Smooth muscle cell (in vitro differentiated cells): ENCODE results near the gene TMEM63B. TPM values are rescaled to one million over a fixed set of nuclear protein-coding genes. Genes with fewer than 3 reads are reported as not detected.
"Not testable (repeated sequence)": the region's sequence is repeated elsewhere in the genome, so short reads cannot be mapped to it uniquely, and the experiment has no call there.

Experiments
- DNase-seq: peaks from one replicate; lab custom pipeline; 2025; ENCODE audit not compliant: unreplicated experiment; lab: John Stamatoyannopoulos, UW
- H2AFZ ChIP-seq: fragments of 200-600 bp; sonication (generic); 2 replicates; pipeline ENCODE4 v1.6.0; 2016; ENCODE audit warnings: antibody characterized with exemption, low read depth, mild to moderate bottlenecking
- H3F3A ChIP-seq: fragments of 200-600 bp; sonication (generic); 2 replicates; pipeline ENCODE4 v1.6.0; 2017; ENCODE audit warnings: antibody characterized with exemption, low read depth
- H3K27ac ChIP-seq: fragments of 200-600 bp; sonication (generic); 2 replicates; pipeline ENCODE4 v1.5.1; 2016; ENCODE audit warnings: low read depth, mild to moderate bottlenecking
- H3K27me3 ChIP-seq: fragments of 200-600 bp; sonication (generic); 2 replicates; pipeline ENCODE4 v1.6.1; 2016; ENCODE audit warnings: low read depth, mild to moderate bottlenecking
- H3K36me3 ChIP-seq: fragments of 200-600 bp; sonication (generic); 2 replicates; pipeline ENCODE4 v1.5.1; 2016; ENCODE audit warnings: low read depth
- H3K4me1 ChIP-seq: fragments of 200-600 bp; sonication (generic); 2 replicates; pipeline ENCODE4 v1.5.1; 2016; ENCODE audit warnings: low read depth
- H3K4me2 ChIP-seq: fragments of 200-600 bp; sonication (generic); 2 replicates; pipeline ENCODE4 v1.6.0; 2016; ENCODE audit warnings: mild to moderate bottlenecking
- H3K4me3 ChIP-seq: fragments of 200-600 bp; sonication (generic); 2 replicates; pipeline ENCODE4 v1.5.1; 2016; ENCODE audit warnings: mild to moderate bottlenecking
- H3K79me2 ChIP-seq: fragments of 200-600 bp; sonication (generic); 2 replicates; pipeline ENCODE4 v1.6.0; 2016; ENCODE audit warnings: low read depth, mild to moderate bottlenecking
- H3K9ac ChIP-seq: fragments of 200-600 bp; sonication (generic); 2 replicates; pipeline ENCODE4 v1.6.0; 2016; ENCODE audit warnings: low read depth
- H3K9me3 ChIP-seq: fragments of 200-600 bp; sonication (generic); replicated peaks from 2 replicates; pipeline ENCODE4 v1.5.1; 2016; ENCODE audit warnings: low read depth
- H4K20me1 ChIP-seq: fragments of 200-600 bp; sonication (generic); 2 replicates; pipeline ENCODE4 v1.6.0; 2016; ENCODE audit warnings: low read depth
- CTCF ChIP-seq: fragments of 200-600 bp; sonication (generic); IDR thresholded peaks from 2 replicates; pipeline ENCODE4 v1.5.1; 2017; ENCODE audit warnings: borderline replicate concordance, mild to moderate bottlenecking, antibody characterized with exemption; ENCODE audit not compliant: insufficient read depth, poor library complexity, severe bottlenecking
- WGBS: methylation state at CpG from one replicate; pipeline ENCODE4 v1.1.7; 2016; ENCODE audit warnings: low lambda C conversion rate; 5-methylcytosine and 5-hydroxymethylcytosine counted together
- polyA plus RNA-seq: library from polyadenylated mRNA; unstranded; fragments of >200 nt; fragmentation: Nextera tagmentation; extraction: Ambion mirVana; gene quantifications from 2 replicates; pipeline ENCODE4 v1.2.1, GENCODE V29; 2016
- total RNA-seq: library from RNA; depleted of rRNA; stranded (reverse); fragments of >200 nt; gene quantifications from 2 replicates; pipeline ENCODE4 v1.2.3, GENCODE V29; 2014

The TMEM63B gene
- total and polyA plus RNA-seq, 2 experiments from 2014 or later, result 10.8 to 21.2 TPM

DNA sequence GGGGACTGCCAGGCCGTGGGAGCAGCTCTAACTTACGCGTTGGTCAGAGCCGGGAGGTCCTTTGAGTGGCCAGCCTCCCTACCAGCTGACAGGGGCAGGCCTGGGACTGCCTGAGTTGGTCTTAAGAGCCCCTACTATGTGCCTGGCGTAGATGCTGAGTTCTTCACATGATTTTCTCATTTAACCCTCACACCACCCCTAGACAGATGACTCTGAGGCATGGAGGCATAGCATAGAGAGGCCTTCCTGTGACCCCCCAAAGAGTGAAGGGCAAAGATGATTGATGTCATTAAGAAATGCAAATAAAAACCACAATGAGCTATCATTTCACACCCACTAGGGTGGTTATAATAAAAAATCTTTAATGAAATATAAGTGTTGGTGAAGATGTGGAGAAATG is 36.9 kb upstream of the TMEM63B start:
- no peaks in the 10 kb centered on the region for H3F3A ChIP-seq
- WGBS, result 92% methylated on average over 5 of the region's 5 CpGs
- no peaks in the 10 kb centered on the region for H3K27me3 ChIP-seq
- H4K20me1 ChIP-seq, result peaks cover 12% of the 10 kb centered on the region
- no peaks in the 10 kb centered on the region for H3K36me3 ChIP-seq
- H3K27ac ChIP-seq, result no peak overlapping the region
- H3K9me3 ChIP-seq, result no peaks in the 10 kb centered on the region
- H3K4me1 ChIP-seq, result no peaks in the 10 kb centered on the region
- no peak for DNase-seq
- no peak overlapping the region for H3K9ac ChIP-seq
- H3K4me3 ChIP-seq, result no peak overlapping the region
- no peak overlapping the region for H2AFZ ChIP-seq
- no peak overlapping the region for H3K4me2 ChIP-seq
- no peak for TF ChIP-seq CTCF
- H3K79me2 ChIP-seq, result no peaks in the 10 kb centered on the region

DNA sequence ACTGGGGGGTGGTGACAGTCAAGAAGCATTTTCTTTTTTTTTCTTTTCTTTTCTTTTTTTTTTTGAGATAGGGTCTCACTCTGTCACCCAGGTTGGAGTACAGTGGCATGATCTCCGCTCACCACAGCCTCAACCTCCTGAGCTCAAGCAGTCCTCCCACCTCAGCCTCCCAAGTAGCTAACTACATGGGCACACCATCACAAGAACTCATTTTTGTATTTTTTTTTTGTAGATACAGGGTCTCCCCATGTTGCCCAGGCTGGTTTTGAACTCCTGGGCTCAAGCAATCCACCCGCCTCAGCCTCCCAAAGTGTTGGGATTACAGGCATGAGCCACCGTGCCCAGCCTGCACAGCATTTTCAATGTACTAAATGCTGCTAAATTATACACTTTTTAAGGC is 36.0 kb upstream of the TMEM63B start:
- H3K4me1 ChIP-seq, H3K4me2 ChIP-seq, H3K9me3 ChIP-seq, H3K79me2 ChIP-seq, H3K27ac ChIP-seq, DNase-seq, H3K36me3 ChIP-seq, H3F3A ChIP-seq, H3K4me3 ChIP-seq, H3K27me3 ChIP-seq, H2AFZ ChIP-seq, H3K9ac ChIP-seq: not testable (repeated sequence)
- WGBS, result 100% methylated on average over 3 of the region's 3 CpGs
- peaks cover 17% of the 10 kb centered on the region for H4K20me1 ChIP-seq

DNA sequence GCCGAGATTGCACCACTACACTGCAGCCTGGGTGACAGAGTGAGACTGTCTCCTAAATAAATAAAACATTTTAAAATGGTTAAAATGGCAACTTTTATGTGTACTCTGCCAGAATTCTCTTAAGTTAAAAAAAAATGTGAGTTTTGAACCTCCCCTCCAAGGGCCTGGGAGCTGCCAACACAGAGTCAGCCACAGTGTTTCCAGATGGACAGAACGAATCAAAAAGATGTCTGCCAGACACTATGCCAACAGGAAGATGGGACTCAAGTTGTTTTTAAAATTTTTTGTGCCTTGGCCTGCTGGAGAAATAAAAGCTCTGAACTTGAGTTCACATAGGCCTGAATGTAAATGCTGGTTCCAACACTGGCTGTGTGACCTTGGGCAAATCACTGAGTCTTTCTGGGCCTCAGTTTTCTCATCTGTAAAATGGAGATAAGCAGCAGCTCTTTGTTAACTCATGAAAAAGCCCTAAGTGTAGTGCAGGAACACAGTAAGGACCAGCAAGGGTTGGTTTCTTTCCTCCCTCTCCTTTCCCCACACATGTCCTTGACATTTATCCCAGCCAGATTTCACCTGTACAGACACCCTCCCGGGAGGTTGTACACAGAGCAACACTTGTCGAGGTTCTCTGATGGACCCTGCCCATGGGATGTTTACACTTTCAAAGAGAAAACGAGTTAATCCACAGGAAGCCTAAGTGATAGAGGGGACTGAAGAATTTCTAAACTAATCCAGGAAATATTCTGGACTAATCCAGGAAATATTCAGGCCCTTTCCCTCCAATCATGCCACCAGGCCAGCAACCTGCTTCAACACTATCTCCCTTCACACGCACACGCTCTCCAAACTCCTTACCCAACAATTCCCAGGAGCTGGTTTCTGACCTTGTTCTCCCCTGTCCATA is 35.1 kb upstream of the TMEM63B start:
- Histone ChIP-seq H3K36me3 (no peaks in the 10 kb centered on the region), H3K9ac (no peak overlapping the region), H3K79me2 (no peaks in the 10 kb centered on the region), H3K9me3 (no peaks in the 10 kb centered on the region), H3K27ac (no peak overlapping the region), H4K20me1 (peaks cover 23% of the 10 kb centered on the region), H2AFZ (no peak overlapping the region), H3K27me3 (no peaks in the 10 kb centered on the region), H3K4me3 (no peak overlapping the region), H3K4me2 (no peak overlapping the region), H3F3A (no peaks in the 10 kb centered on the region), H3K4me1 (no peaks in the 10 kb centered on the region)
- TF ChIP-seq CTCF, result no peak
- DNase-seq, result no peak
- WGBS, result 80% methylated on average over 7 of the region's 7 CpGs

DNA sequence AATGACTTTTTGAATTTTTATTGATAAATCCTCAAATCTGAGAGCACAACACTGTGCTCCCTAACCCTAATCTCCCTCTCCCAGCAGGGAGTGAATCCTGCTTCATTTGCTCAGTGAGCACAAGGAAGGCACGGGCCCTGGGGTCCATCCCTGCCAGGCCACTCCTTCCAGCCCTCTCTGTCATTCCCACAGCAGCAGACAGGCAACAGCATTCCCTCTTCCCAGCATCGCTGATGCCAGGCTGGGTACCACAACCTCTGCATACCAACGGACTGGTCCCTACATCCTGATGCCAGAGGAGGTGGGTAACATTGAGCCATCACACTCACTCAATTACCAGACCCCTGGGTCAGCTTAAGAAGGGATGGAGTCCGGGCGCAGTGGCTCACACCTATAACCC is 34.3 kb upstream of the TMEM63B start:
- no peaks in the 10 kb centered on the region for H3K36me3 ChIP-seq
- H3K4me1 ChIP-seq, result no peaks in the 10 kb centered on the region
- H3K9me3 ChIP-seq, result no peaks in the 10 kb centered on the region
- no peak overlapping the region for H2AFZ ChIP-seq
- WGBS, result 96% methylated on average over 5 of the region's 5 CpGs
- H3F3A ChIP-seq, result no peaks in the 10 kb centered on the region
- DNase-seq, result no peak
- H4K20me1 ChIP-seq, result peaks cover 32% of the 10 kb centered on the region
- H3K27ac ChIP-seq, result no peak overlapping the region
- H3K9ac ChIP-seq, result no peak overlapping the region
- no peak overlapping the region for H3K4me3 ChIP-seq
- no peaks in the 10 kb centered on the region for H3K27me3 ChIP-seq
- H3K79me2 ChIP-seq, result no peaks in the 10 kb centered on the region
- H3K4me2 ChIP-seq, result no peak overlapping the region
- no peak for TF ChIP-seq CTCF
